SK-N-MC (cell line): ENCODE results near the gene SLC5A11.

Experiments
- DNase-seq: peaks from one replicate; pipeline ENCODE4 v3.0.0-alpha.2; 2011; ENCODE audit warnings: low read depth, low spot score
- H3K27ac ChIP-seq: fragments of 200-600 bp; sonication (generic); 2 replicates; pipeline ENCODE4 v1.5.1; 2016; ENCODE audit warnings: mixed run types
- H3K36me3 ChIP-seq: fragments of 200-600 bp; sonication (generic); 2 replicates; pipeline ENCODE4 v1.6.1; 2017; ENCODE audit warnings: antibody characterized with exemption, low read length, mixed read lengths; ENCODE audit not compliant: insufficient read depth
- H3K4me3 ChIP-seq: fragments of 200-600 bp; sonication (generic); 2 replicates; pipeline ENCODE4 v1.5.1; 2016
- H3K9ac ChIP-seq: fragments of 200-600 bp; sonication (generic); 2 replicates; pipeline ENCODE4 v1.8.0; 2017; ENCODE audit warnings: mixed run types, mixed read lengths; ENCODE audit not compliant: insufficient read length
- H3K9me3 ChIP-seq: fragments of 200-600 bp; sonication (generic); 2 replicates; pipeline ENCODE4 v1.6.1; 2017; ENCODE audit warnings: low read depth, mild to moderate bottlenecking, antibody characterized with exemption, low read length, moderate library complexity, mixed read lengths
- EZH2 ChIP-seq: fragments of 200-600 bp; sonication (generic); IDR thresholded peaks from one replicate; pipeline ENCODE4 v1.6.1; 2017; ENCODE audit warnings: antibody characterized with exemption
- FOXP2 ChIP-seq: optimal IDR thresholded peaks from 2 replicates; pipeline ENCODE3; 2011; ENCODE audit warnings: mild to moderate bottlenecking, moderate library complexity; ENCODE audit not compliant: insufficient read depth; ENCODE audit errors: extremely low read length, control extremely low read depth
- POLR2AphosphoS5 ChIP-seq: IDR thresholded peaks from 2 replicates; pipeline ENCODE4 v1.6.1; 2012; ENCODE audit warnings: mild to moderate bottlenecking, low read depth, low read length, borderline replicate concordance

SLC5A11 gene

DNA sequence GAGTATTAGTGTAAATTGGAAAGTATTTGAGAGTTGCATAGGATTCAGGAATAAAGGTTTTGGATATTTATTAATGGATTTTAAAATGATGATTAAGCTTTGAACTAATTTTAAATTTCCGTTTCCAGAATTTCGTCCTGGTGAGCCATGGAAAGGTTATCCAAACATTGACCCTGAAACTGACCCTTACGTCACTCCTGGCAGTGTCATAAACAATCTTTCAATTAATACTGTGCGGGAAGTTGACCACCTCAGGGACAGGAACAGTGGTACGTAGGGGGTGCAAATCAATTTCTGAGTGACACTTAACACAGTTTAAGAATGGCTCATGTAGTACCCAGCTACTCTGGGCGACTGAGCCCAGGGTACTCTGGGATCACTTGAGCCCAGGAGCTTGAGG lies 29.1 kb upstream of the SLC5A11 start:
- no peak overlapping the region for H3K27ac ChIP-seq
- no peaks in the 10 kb centered on the region for H3K9me3 ChIP-seq
- TF ChIP-seq POLR2AphosphoS5 (no peak), FOXP2 (no peak), EZH2 (no peak)
- peaks cover 96% of the 10 kb centered on the region for H3K36me3 ChIP-seq
- DNase-seq = no peak
- H3K9ac ChIP-seq = no peak overlapping the region
- H3K4me3 ChIP-seq = no peak overlapping the region

DNA sequence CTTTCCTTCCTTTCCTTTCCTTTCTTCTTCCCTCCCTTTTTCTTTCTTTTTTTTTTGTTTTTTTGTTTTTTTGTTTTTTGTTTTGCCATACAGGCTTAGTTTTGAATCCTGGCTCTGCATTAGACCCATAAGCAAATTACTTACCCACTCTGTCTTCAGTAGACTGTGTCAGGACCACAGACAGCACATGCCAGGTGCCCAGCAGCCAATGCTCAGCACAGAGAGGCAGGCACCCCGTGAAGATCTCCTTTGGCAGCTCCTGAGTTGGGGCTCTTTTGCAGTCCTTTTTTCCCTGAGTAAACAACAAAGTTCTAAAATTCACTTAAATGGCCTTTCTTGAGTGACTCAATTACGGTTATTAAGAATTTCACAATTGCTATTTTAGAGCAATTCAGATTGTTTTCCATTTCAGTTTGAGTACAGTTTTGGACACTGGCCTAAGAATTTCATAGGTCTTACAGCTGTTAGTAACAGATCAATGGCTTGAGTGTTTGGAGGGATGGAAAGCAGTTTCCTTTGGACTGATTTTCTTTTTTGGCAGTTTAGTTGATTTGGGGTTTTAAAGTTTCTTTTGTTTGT lies 26.2 kb upstream of the SLC5A11 start:
- H3K27ac ChIP-seq = no peak overlapping the region
- TF ChIP-seq FOXP2 (no peak), EZH2 (no peak), POLR2AphosphoS5 (no peak)
- H3K9ac ChIP-seq = no peak overlapping the region
- H3K9me3 ChIP-seq = no peaks in the 10 kb centered on the region
- DNase-seq = no peak
- H3K36me3 ChIP-seq = peaks cover 96% of the 10 kb centered on the region
- H3K4me3 ChIP-seq = no peak overlapping the region

- no peak for DNase-seq
- H3K27ac ChIP-seq = no peak overlapping the region
Measured at GRCh38 chr16:24820522-24820921, 25.2 kb upstream of the SLC5A11 start.

DNA sequence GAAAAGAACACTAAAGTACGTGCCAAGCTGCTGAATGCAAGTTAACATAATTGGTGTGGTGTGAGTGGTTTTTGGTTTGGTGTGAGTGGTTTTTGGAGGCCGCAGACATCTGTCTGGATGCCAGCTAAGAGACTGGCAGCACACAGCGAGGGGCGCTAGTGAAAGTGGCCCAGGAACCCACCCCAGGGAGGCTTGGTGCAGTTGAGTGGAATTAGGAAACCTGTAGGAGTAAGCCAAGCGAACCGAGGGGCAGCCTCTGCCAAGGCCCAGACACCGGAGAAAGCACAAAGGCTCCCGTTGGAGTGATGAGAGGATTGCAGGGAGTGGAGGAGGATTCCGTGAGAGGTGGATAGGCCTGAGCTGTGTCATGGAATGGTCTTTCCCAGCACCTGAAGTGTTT lies 24.6 kb upstream of the SLC5A11 start:
- H3K27ac ChIP-seq = no peak overlapping the region

More at GRCh38 chr16:24820522-24820921, 25.2 kb upstream of the SLC5A11 start:
- TF ChIP-seq FOXP2 (no peak), EZH2 (no peak), POLR2AphosphoS5 (no peak)
- H3K9ac ChIP-seq = no peak overlapping the region
- no peak overlapping the region for H3K4me3 ChIP-seq
- H3K36me3 ChIP-seq = peaks cover 88% of the 10 kb centered on the region
- H3K9me3 ChIP-seq = no peaks in the 10 kb centered on the region

DNA sequence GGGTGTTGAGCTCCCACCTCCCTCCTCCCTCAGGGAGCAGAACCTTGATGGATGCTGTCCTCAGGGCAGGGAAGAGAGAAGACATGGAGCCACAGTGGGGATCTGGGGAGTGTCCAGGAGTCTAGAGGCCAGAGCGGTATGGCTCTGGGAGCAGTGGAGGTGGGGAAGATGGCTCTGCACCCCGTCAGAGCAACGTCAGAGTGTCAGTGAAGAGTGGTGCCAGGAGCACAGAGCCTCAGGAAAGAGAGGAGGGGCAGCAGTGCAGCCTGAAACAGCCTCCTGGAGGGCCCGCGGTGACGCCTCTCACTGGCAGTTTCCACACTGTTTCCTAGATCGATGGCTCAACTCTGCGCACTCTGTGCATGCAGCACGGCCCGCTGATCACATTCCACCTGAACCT lies 23.2 kb upstream of the SLC5A11 start:
- Histone ChIP-seq H3K4me3 (no peak overlapping the region), H3K36me3 (peaks cover 88% of the 10 kb centered on the region), H3K9ac (no peak overlapping the region), H3K27ac (no peak overlapping the region), H3K9me3 (no peaks in the 10 kb centered on the region)
- DNase-seq = no peak
- TF ChIP-seq POLR2AphosphoS5 = no peak

More for the DNA sequence above, 24.6 kb upstream of the SLC5A11 start:
- H3K9me3 ChIP-seq = no peaks in the 10 kb centered on the region
- H3K36me3 ChIP-seq = peaks cover 88% of the 10 kb centered on the region
- no peak overlapping the region for H3K9ac ChIP-seq
- DNase-seq = no peak
- no peak overlapping the region for H3K4me3 ChIP-seq
- TF ChIP-seq POLR2AphosphoS5 = no peak
- no peak for TF ChIP-seq EZH2
- no peak for TF ChIP-seq FOXP2

- Histone ChIP-seq H3K27ac (no peak overlapping the region), H3K36me3 (peaks cover 84% of the 10 kb centered on the region), H3K9ac (no peak overlapping the region), H3K4me3 (no peak overlapping the region), H3K9me3 (no peaks in the 10 kb centered on the region)
- no peak for DNase-seq
- TF ChIP-seq POLR2AphosphoS5 (no peak), EZH2 (no peak), FOXP2 (no peak)
Measured at GRCh38 chr16:24822974-24823373, 22.8 kb upstream of the SLC5A11 start.

DNA sequence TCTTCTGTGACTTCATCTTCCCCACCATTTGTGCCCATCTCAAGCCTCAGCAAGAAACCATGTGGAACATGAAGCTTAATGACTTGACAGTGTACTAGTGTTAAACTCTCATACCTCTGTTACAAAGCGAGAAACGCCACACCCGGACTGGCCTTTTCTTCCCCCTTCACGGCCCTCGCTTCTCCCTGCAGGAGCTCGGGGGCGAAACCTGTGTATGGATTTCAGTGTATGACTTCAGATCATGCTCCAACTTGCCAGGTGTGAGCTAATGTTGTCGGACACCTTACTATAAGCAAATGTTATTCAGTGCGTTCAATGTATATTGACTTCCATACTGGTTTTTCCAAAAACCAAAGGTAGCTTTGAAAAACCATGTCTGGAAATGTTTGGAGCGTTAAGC lies 20.1 kb upstream of the SLC5A11 start:
- H3K27ac ChIP-seq = peak overlapping the region; percentile 31; the same call in 1 of the 2 replicates
- no peak overlapping the region for H3K4me3 ChIP-seq
- H3K9ac ChIP-seq = no peak overlapping the region
- peaks cover 60% of the 10 kb centered on the region for H3K36me3 ChIP-seq
- no peaks in the 10 kb centered on the region for H3K9me3 ChIP-seq
- no peak for DNase-seq
- TF ChIP-seq EZH2 (no peak), POLR2AphosphoS5 (no peak), FOXP2 (no peak)

GRCh38 chr16:24826096-24826690 lies 19.6 kb upstream of the SLC5A11 start:
- TF ChIP-seq POLR2AphosphoS5 (no peak), EZH2 (no peak), FOXP2 (no peak)
- no peak overlapping the region for H3K4me3 ChIP-seq
- H3K36me3 ChIP-seq = peaks cover 55% of the 10 kb centered on the region
- no peak overlapping the region for H3K9ac ChIP-seq
- H3K9me3 ChIP-seq = no peaks in the 10 kb centered on the region
- H3K27ac ChIP-seq = no peak overlapping the region
- DNase-seq = no peak

- DNase-seq = no peak
Measured at GRCh38 chr16:24826817-24827566, 18.8 kb upstream of the SLC5A11 start.

More at GRCh38 chr16:24826817-24827566, 18.8 kb upstream of the SLC5A11 start:
- Histone ChIP-seq H3K36me3 (peaks cover 47% of the 10 kb centered on the region), H3K9ac (no peak overlapping the region), H3K27ac (no peak overlapping the region), H3K9me3 (no peaks in the 10 kb centered on the region), H3K4me3 (no peak overlapping the region)
- TF ChIP-seq EZH2 = no peak
- no peak for TF ChIP-seq POLR2AphosphoS5
- no peak for TF ChIP-seq FOXP2
